Measurements from ENCODE around the gene PPP2R2B.

The PPP2R2B gene

GRCh38 chr5:146630472-146630871, 248.1 kb downstream of the PPP2R2B start:
- TF ChIP-seq CTCF (IDR thresholded peaks at IDR 0.05; ENCODE audit: borderline replicate concordance, insufficient read depth, low read depth, low read length): no peak
- H3K4me3 ChIP-seq (ENCODE audit: low read depth, low read length): no peak overlapping the region

DNA sequence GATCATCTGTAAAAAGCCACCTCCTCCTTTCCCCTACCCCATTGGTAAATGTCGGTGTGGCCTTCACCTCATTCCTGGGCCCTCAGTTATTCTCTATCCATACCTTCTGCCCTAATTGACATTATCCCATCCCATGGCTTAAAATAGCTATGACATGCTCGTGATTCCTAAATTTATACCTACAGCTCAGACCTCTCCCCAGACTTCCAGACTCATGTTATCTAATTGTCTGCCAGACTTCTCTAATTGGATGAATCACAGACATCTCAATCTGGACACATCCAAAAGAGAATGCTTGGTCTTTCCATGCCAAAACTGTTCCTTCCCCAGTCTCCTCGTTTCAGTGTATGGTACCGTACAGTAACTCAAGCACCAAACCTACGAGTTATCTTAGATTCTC, 249.6 kb downstream of the PPP2R2B start:
- no peak for TF ChIP-seq CTCF (IDR thresholded peaks at IDR 0.05; ENCODE audit: borderline replicate concordance, insufficient read depth, low read depth, low read length)
- no peak overlapping the region for H3K4me3 ChIP-seq (ENCODE audit: low read depth, low read length)

DNA sequence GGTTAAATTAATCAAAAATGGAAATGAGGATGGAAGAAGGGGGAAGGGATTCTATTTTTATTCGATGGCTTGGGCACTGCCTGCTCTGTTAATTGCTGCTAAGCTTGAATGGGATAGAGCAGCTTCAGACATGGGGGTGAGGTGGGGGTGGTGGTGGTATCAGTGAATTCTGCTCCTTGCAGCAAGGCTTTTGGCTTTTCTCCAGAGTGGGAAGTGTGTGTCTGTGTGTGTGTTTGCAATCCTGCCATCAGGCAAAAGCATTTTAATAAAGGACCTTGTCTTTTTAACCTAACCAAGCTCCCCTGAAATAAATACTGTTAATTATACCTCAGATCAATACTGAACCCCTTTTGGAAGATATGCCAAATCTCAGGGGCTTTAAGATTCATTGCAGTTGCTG, 251.6 kb downstream of the PPP2R2B start:
- no peak overlapping the region for H3K4me3 ChIP-seq (ENCODE audit: low read depth, low read length)
- no peak for TF ChIP-seq CTCF (IDR thresholded peaks at IDR 0.05; ENCODE audit: borderline replicate concordance, insufficient read depth, low read depth, low read length)

DNA sequence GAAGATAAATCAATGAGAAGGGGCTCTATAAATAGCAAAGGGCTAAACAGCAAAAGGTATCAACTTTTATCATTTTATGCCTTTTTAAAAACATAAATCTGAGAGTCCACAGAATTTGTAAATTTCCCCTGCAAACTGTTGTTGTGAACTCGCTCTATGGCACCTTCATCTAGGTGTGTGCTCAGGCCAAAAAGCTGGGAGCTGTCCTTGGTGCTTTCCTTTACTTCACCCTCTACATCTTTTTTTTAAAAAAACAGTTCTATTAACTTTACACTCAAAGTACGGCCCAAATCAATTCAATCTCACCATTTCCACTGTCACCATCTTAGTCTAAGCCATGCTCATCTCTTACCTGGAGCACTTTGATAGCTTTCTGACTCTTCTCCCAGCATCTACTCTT, 254.4 kb downstream of the PPP2R2B start:
- no peak for TF ChIP-seq CTCF (IDR thresholded peaks at IDR 0.05; ENCODE audit: borderline replicate concordance, insufficient read depth, low read depth, low read length)
- H3K4me3 ChIP-seq (ENCODE audit: low read depth, low read length): no peak overlapping the region

GRCh38 chr5:146623666-146624065, 254.9 kb downstream of the PPP2R2B start:
- H3K4me3 ChIP-seq (ENCODE audit: low read depth, low read length): no peak overlapping the region
- TF ChIP-seq CTCF (IDR thresholded peaks at IDR 0.05; ENCODE audit: borderline replicate concordance, insufficient read depth, low read depth, low read length): no peak

GRCh38 chr5:146623009-146623408, 255.5 kb downstream of the PPP2R2B start:
- H3K4me3 ChIP-seq (ENCODE audit: low read depth, low read length): no peak overlapping the region
- no peak for TF ChIP-seq CTCF (IDR thresholded peaks at IDR 0.05; ENCODE audit: borderline replicate concordance, insufficient read depth, low read depth, low read length)

DNA sequence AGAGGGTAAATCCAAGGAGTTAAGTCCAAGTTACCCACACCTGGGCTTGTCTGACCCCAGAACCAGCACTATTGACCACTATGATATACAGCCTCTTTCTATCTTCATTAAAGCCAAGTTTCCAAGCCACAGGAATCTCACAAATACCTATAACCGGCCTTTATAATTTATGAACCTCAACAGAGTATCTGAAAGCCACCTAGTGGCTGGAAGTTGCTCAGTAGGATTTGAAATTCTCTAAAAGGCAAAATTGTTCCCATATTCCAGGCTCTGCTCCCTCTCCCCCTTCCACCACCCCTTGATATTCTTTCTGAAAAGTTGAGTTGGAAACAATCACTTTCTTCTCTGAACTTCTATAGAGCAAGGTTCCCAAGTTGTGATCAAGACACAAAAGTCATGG, 256.2 kb downstream of the PPP2R2B start:
- peak; percentile 26; the same call in 1 of the 2 replicates for TF ChIP-seq CTCF (IDR thresholded peaks at IDR 0.05; ENCODE audit: borderline replicate concordance, insufficient read depth, low read depth, low read length)
- no peak overlapping the region for H3K4me3 ChIP-seq (ENCODE audit: low read depth, low read length)
